Measurements from ENCODE around the gene PLAAT3.

DNA sequence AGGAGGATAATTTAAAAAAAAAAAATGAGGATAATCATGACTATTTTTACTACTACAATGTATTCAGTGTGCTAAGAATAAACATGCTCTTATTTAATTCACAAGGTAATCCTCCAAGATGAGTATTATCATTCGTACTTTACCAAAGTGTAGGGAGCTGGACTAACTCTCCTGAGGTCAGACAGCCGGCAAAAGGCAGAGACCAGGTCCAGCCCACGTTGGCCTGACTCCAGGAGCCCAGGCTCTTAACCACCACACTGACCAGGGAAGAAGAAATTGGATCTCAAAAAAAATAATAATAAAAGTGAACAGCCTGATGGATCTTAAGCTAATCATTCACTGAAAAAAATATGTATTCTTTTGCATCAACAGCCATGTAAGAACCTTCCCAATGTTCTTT is 25.2 kb downstream of the PLAAT3 start:
- TF ChIP-seq CTCF (IDR thresholded peaks at IDR 0.05; ENCODE audit: low read depth, low read length) (no peak), EZH2phosphoT487 (IDR thresholded peaks at IDR 0.05; ENCODE audit: low read depth) (no peak)
